ENCODE results near the gene IQGAP3.

Gene IQGAP3

GRCh38 chr1:156496211-156496761, 76.1 kb downstream of the IQGAP3 start:
- Histone ChIP-seq H3K4me1 (ENCODE audit: control insufficient read depth in 1 of 2, insufficient read depth in 1 of 2, low read depth in 1 of 2, low read length in 1 of 2) (peaks cover 44 to 68% of the 10 kb centered on the region in 2 experiments), H3K27me3 (no peaks in the 10 kb centered on the region), H3K9me3 (no peaks in the 10 kb centered on the region), H3K27ac (peak overlapping the region; percentile 15), H3K36me3 (peaks cover 18% of the 10 kb centered on the region), H3K4me3 (ENCODE audit: low read depth in 1 of 2, low read length in 1 of 2) (no peak overlapping the region)
- TF ChIP-seq CTCF (IDR thresholded peaks at IDR 0.05), result no peak

GRCh38 chr1:156495401-156496140, 76.8 kb downstream of the IQGAP3 start:
- no peaks in the 10 kb centered on the region for H3K27me3 ChIP-seq
- H3K36me3 ChIP-seq, result peaks cover 18% of the 10 kb centered on the region
- no peaks in the 10 kb centered on the region for H3K9me3 ChIP-seq
- peak overlapping the region; percentile 15 for H3K27ac ChIP-seq
- TF ChIP-seq CTCF (IDR thresholded peaks at IDR 0.05), result no peak
- peaks cover 49 to 73% of the 10 kb centered on the region in 2 experiments for H3K4me1 ChIP-seq (ENCODE audit: control insufficient read depth in 1 of 2, insufficient read depth in 1 of 2, low read depth in 1 of 2, low read length in 1 of 2)
- H3K4me3 ChIP-seq (ENCODE audit: low read depth in 1 of 2, low read length in 1 of 2), result no peak overlapping the region

GRCh38 chr1:156494309-156494895, 78.0 kb downstream of the IQGAP3 start:
- Histone ChIP-seq H3K4me3 (ENCODE audit: low read depth in 1 of 2, low read length in 1 of 2) (no peak overlapping the region), H3K27me3 (no peaks in the 10 kb centered on the region), H3K4me1 (ENCODE audit: control insufficient read depth in 1 of 2, insufficient read depth in 1 of 2, low read depth in 1 of 2, low read length in 1 of 2) (peaks cover 54 to 82% of the 10 kb centered on the region in 2 experiments), H3K9me3 (no peaks in the 10 kb centered on the region), H3K27ac (no peak overlapping the region), H3K36me3 (peaks cover 18% of the 10 kb centered on the region)
- TF ChIP-seq CTCF (IDR thresholded peaks at IDR 0.05), result no peak

- Histone ChIP-seq H3K36me3 (peaks cover 23% of the 10 kb centered on the region), H3K4me3 (ENCODE audit: low read depth in 1 of 2, low read length in 1 of 2) (no peak overlapping the region), H3K4me1 (ENCODE audit: control insufficient read depth in 1 of 2, insufficient read depth in 1 of 2, low read depth in 1 of 2, low read length in 1 of 2) (peaks cover 47 to 82% of the 10 kb centered on the region in 2 experiments), H3K27ac (no peak overlapping the region), H3K27me3 (no peaks in the 10 kb centered on the region), H3K9me3 (no peaks in the 10 kb centered on the region)
- no peak for TF ChIP-seq CTCF (IDR thresholded peaks at IDR 0.05)
These were observed 78.6 kb downstream of the IQGAP3 start for GRCh38 chr1:156493742-156494141.

- no peaks in the 10 kb centered on the region for H3K27me3 ChIP-seq
- H3K4me1 ChIP-seq (ENCODE audit: control insufficient read depth in 1 of 2, insufficient read depth in 1 of 2, low read depth in 1 of 2, low read length in 1 of 2), result peaks cover 41 to 77% of the 10 kb centered on the region in 2 experiments
- H3K27ac ChIP-seq, result peak overlapping the region; percentile 49
- H3K9me3 ChIP-seq, result no peaks in the 10 kb centered on the region
- no peak for TF ChIP-seq CTCF (IDR thresholded peaks at IDR 0.05)
- peaks cover 28% of the 10 kb centered on the region for H3K36me3 ChIP-seq
- no peak overlapping the region for H3K4me3 ChIP-seq (ENCODE audit: low read depth in 1 of 2, low read length in 1 of 2)
These were observed 79.2 kb downstream of the IQGAP3 start for GRCh38 chr1:156493154-156493631.
